ENCODE measurements around the gene LAMA2. TPM values are rescaled to one million over a fixed set of nuclear protein-coding genes. Genes with fewer than 3 reads are reported as not detected.
A peak's percentile ranks its signal among the peaks of the same experiment; 100 is the strongest.

Gene LAMA2
- total RNA-seq, 2 experiments from 2014 or later, result 0.26 TPM; not detected in 1

- H3K27me3 Mint-ChIP-seq (ENCODE audit: low read depth), result peaks cover 14% of the 10 kb centered on the region
- H3K9me3 Mint-ChIP-seq (ENCODE audit: insufficient read depth), result no peaks in the 10 kb centered on the region
- H3K4me1 Mint-ChIP-seq (ENCODE audit: low read depth), result no peaks in the 10 kb centered on the region
- ATAC-seq (no peak), DNase-seq (no peak)
- no peak overlapping the region for H3K4me3 Mint-ChIP-seq
- ChIA-PET CTCF (no interaction called here), POLR2A (no interaction called here)
- no peak overlapping the region for H3K27ac Mint-ChIP-seq
- no peaks in the 10 kb centered on the region for H3K36me3 Mint-ChIP-seq (ENCODE audit: low read depth)
Measured at GRCh38 chr6:129393654-129394053, 510.7 kb downstream of the LAMA2 start.

GRCh38 chr6:129398764-129399163 lies 515.8 kb downstream of the LAMA2 start:
- Mint-ChIP-seq H3K9me3 (ENCODE audit: insufficient read depth) (no peaks in the 10 kb centered on the region), H3K4me1 (ENCODE audit: low read depth) (no peaks in the 10 kb centered on the region), H3K27me3 (ENCODE audit: low read depth) (peaks cover 10% of the 10 kb centered on the region), H3K4me3 (no peak overlapping the region), H3K36me3 (ENCODE audit: low read depth) (no peaks in the 10 kb centered on the region), H3K27ac (no peak overlapping the region)
- CTCF ChIA-PET, result interaction anchor here (2.0 kb wide), 1 partner anchor 28 kb away, joined by 5 read pairs; no protein-coding TSS in a partner anchor
- no peak for ATAC-seq
- DNase-seq, result no peak
- POLR2A ChIA-PET, result no interaction called here

GRCh38 chr6:129402244-129402643 lies 519.3 kb downstream of the LAMA2 start:
- ChIA-PET POLR2A (no interaction called here), CTCF (no interaction called here)
- H3K36me3 Mint-ChIP-seq (ENCODE audit: low read depth), result no peaks in the 10 kb centered on the region
- peaks cover 3% of the 10 kb centered on the region for H3K9me3 Mint-ChIP-seq (ENCODE audit: insufficient read depth)
- ATAC-seq (no peak), DNase-seq (no peak)
- no peaks in the 10 kb centered on the region for H3K4me1 Mint-ChIP-seq (ENCODE audit: low read depth)
- no peak overlapping the region for H3K4me3 Mint-ChIP-seq
- H3K27me3 Mint-ChIP-seq (ENCODE audit: low read depth), result peaks cover 5% of the 10 kb centered on the region
- no peak overlapping the region for H3K27ac Mint-ChIP-seq

- no peak overlapping the region for H3K4me3 Mint-ChIP-seq
- no peak for DNase-seq
- peaks cover 2% of the 10 kb centered on the region for H3K27me3 Mint-ChIP-seq (ENCODE audit: low read depth)
- no peaks in the 10 kb centered on the region for H3K36me3 Mint-ChIP-seq (ENCODE audit: low read depth)
- ATAC-seq, result no peak
- H3K27ac Mint-ChIP-seq, result no peak overlapping the region
- POLR2A ChIA-PET, result no interaction called here
- CTCF ChIA-PET, result no interaction called here
- H3K4me1 Mint-ChIP-seq (ENCODE audit: low read depth), result no peaks in the 10 kb centered on the region
- no peaks in the 10 kb centered on the region for H3K9me3 Mint-ChIP-seq (ENCODE audit: insufficient read depth)
Measured at GRCh38 chr6:129411092-129411491, 528.2 kb downstream of the LAMA2 start.

GRCh38 chr6:129416337-129416990 lies 533.5 kb downstream of the LAMA2 start:
- no peaks in the 10 kb centered on the region for H3K9me3 Mint-ChIP-seq (ENCODE audit: insufficient read depth)
- DNase-seq, result no peak
- ChIA-PET CTCF (no interaction called here), POLR2A (no interaction called here)
- H3K27me3 Mint-ChIP-seq (ENCODE audit: low read depth), result no peaks in the 10 kb centered on the region
- ATAC-seq, result no peak
- H3K27ac Mint-ChIP-seq, result no peak overlapping the region
- H3K36me3 Mint-ChIP-seq (ENCODE audit: low read depth), result no peaks in the 10 kb centered on the region
- no peak overlapping the region for H3K4me3 Mint-ChIP-seq
- no peaks in the 10 kb centered on the region for H3K4me1 Mint-ChIP-seq (ENCODE audit: low read depth)

- ATAC-seq, result no peak
- Mint-ChIP-seq H3K4me1 (ENCODE audit: low read depth) (no peaks in the 10 kb centered on the region), H3K9me3 (ENCODE audit: insufficient read depth) (no peaks in the 10 kb centered on the region), H3K36me3 (ENCODE audit: low read depth) (no peaks in the 10 kb centered on the region), H3K27ac (no peak overlapping the region), H3K4me3 (no peak overlapping the region), H3K27me3 (ENCODE audit: low read depth) (no peaks in the 10 kb centered on the region)
- DNase-seq, result no peak
- ChIA-PET CTCF (no interaction called here), POLR2A (no interaction called here)
Measured at GRCh38 chr6:129417416-129418086, 534.6 kb downstream of the LAMA2 start.

GRCh38 chr6:129419324-129419723 lies 536.4 kb downstream of the LAMA2 start:
- Mint-ChIP-seq H3K4me3 (no peak overlapping the region), H3K27ac (no peak overlapping the region), H3K4me1 (ENCODE audit: low read depth) (no peaks in the 10 kb centered on the region), H3K36me3 (ENCODE audit: low read depth) (no peaks in the 10 kb centered on the region), H3K27me3 (ENCODE audit: low read depth) (no peaks in the 10 kb centered on the region), H3K9me3 (ENCODE audit: insufficient read depth) (no peaks in the 10 kb centered on the region)
- ATAC-seq (no peak), DNase-seq (no peak)
- CTCF ChIA-PET, result no interaction called here
- POLR2A ChIA-PET, result no interaction called here

GRCh38 chr6:129426343-129426742 lies 543.4 kb downstream of the LAMA2 start:
- H3K36me3 Mint-ChIP-seq (ENCODE audit: low read depth), result no peaks in the 10 kb centered on the region
- ATAC-seq (no peak), DNase-seq (no peak)
- no peak overlapping the region for H3K27ac Mint-ChIP-seq
- no peaks in the 10 kb centered on the region for H3K27me3 Mint-ChIP-seq (ENCODE audit: low read depth)
- ChIA-PET CTCF (no interaction called here), POLR2A (no interaction called here)
- H3K9me3 Mint-ChIP-seq (ENCODE audit: insufficient read depth), result no peaks in the 10 kb centered on the region
- no peak overlapping the region for H3K4me3 Mint-ChIP-seq
- no peaks in the 10 kb centered on the region for H3K4me1 Mint-ChIP-seq (ENCODE audit: low read depth)

- no peak overlapping the region for H3K4me3 Mint-ChIP-seq
- no peak overlapping the region for H3K27ac Mint-ChIP-seq
- no peaks in the 10 kb centered on the region for H3K27me3 Mint-ChIP-seq (ENCODE audit: low read depth)
- ChIA-PET CTCF (no interaction called here), POLR2A (no interaction called here)
- ATAC-seq, result no peak
- DNase-seq, result no peak
- H3K36me3 Mint-ChIP-seq (ENCODE audit: low read depth), result no peaks in the 10 kb centered on the region
- H3K4me1 Mint-ChIP-seq (ENCODE audit: low read depth), result no peaks in the 10 kb centered on the region
- no peaks in the 10 kb centered on the region for H3K9me3 Mint-ChIP-seq (ENCODE audit: insufficient read depth)
Measured at GRCh38 chr6:129429956-129430355, 547.0 kb downstream of the LAMA2 start.

GRCh38 chr6:129432738-129433137 lies 549.8 kb downstream of the LAMA2 start:
- no peak overlapping the region for H3K27ac Mint-ChIP-seq
- H3K9me3 Mint-ChIP-seq (ENCODE audit: insufficient read depth), result no peaks in the 10 kb centered on the region
- no peak for DNase-seq
- H3K36me3 Mint-ChIP-seq (ENCODE audit: low read depth), result no peaks in the 10 kb centered on the region
- POLR2A ChIA-PET, result no interaction called here
- no peak overlapping the region for H3K4me3 Mint-ChIP-seq
- no peaks in the 10 kb centered on the region for H3K4me1 Mint-ChIP-seq (ENCODE audit: low read depth)
- no peak for ATAC-seq
- CTCF ChIA-PET, result interaction anchor here (0.7 to 0.9 kb wide), 2 partner anchors 67 to 342 kb away, joined by 3 read pairs; no protein-coding TSS in a partner anchor
- no peaks in the 10 kb centered on the region for H3K27me3 Mint-ChIP-seq (ENCODE audit: low read depth)

GRCh38 chr6:129434091-129434490 lies 551.2 kb downstream of the LAMA2 start:
- Mint-ChIP-seq H3K27ac (no peak overlapping the region), H3K27me3 (ENCODE audit: low read depth) (no peaks in the 10 kb centered on the region), H3K36me3 (ENCODE audit: low read depth) (no peaks in the 10 kb centered on the region), H3K9me3 (ENCODE audit: insufficient read depth) (no peaks in the 10 kb centered on the region), H3K4me1 (ENCODE audit: low read depth) (no peaks in the 10 kb centered on the region), H3K4me3 (no peak overlapping the region)
- DNase-seq (no peak), ATAC-seq (no peak)
- CTCF ChIA-PET, result no interaction called here
- POLR2A ChIA-PET, result no interaction called here

- Mint-ChIP-seq H3K4me1 (ENCODE audit: low read depth) (peaks cover 17% of the 10 kb centered on the region), H3K27ac (no peak overlapping the region), H3K9me3 (ENCODE audit: insufficient read depth) (no peaks in the 10 kb centered on the region), H3K36me3 (ENCODE audit: low read depth) (no peaks in the 10 kb centered on the region), H3K4me3 (no peak overlapping the region), H3K27me3 (ENCODE audit: low read depth) (no peaks in the 10 kb centered on the region)
- DNase-seq, result no peak
- no peak for ATAC-seq
- ChIA-PET CTCF (interaction anchor here (0.9 to 1.5 kb wide), 2 partner anchors 59 to 61 kb away, joined by 4 to 5 read pairs; no protein-coding TSS in a partner anchor), POLR2A (no interaction called here)
Measured at GRCh38 chr6:129440691-129441090, 557.8 kb downstream of the LAMA2 start.

- H3K27me3 Mint-ChIP-seq (ENCODE audit: low read depth), result no peaks in the 10 kb centered on the region
- peaks cover 3% of the 10 kb centered on the region for H3K36me3 Mint-ChIP-seq (ENCODE audit: low read depth)
- DNase-seq (no peak), ATAC-seq (peak; percentile 36)
- H3K27ac Mint-ChIP-seq, result no peak overlapping the region
- CTCF ChIA-PET, result no interaction called here
- peaks cover 34% of the 10 kb centered on the region for H3K4me1 Mint-ChIP-seq (ENCODE audit: low read depth)
- no peaks in the 10 kb centered on the region for H3K9me3 Mint-ChIP-seq (ENCODE audit: insufficient read depth)
- POLR2A ChIA-PET, result no interaction called here
- no peak overlapping the region for H3K4me3 Mint-ChIP-seq
Measured at GRCh38 chr6:129444683-129445082, 561.7 kb downstream of the LAMA2 start.

Data from activated CD8-positive, alpha-beta T cell treated with anti-CD3 and anti-CD28 coated beads, Interleukin-2, amount 10 ng/mL, durations not matched to agents 7 days and 5 days (primary cell).